ENCODE data around the gene MTX3.

The MTX3 gene

DNA sequence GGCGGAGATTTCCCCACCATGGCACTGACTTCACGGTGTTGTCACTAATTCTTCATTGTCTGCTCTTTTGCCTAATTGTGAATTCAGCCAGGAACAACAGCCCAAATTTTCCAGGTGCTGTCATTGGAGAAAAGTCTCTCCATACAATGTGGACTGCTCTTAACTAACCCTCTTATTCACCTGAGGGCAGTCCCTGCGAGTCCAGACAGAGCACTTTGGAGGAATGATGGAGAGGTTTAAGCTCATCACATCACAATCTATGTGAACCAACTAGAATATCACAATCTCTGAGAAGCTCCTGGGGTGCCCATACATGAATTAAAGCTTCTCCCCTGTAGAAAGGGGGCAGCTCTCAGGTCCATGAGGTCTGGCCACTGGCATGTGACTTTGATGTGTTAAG lies 56.4 kb downstream of the MTX3 start:
- no peak overlapping the region for H3K4me3 ChIP-seq (ENCODE audit: low read length)
- no peak for TF ChIP-seq ZNF274 (IDR thresholded peaks at IDR 0.05; ENCODE audit: low read depth, low read length)

DNA sequence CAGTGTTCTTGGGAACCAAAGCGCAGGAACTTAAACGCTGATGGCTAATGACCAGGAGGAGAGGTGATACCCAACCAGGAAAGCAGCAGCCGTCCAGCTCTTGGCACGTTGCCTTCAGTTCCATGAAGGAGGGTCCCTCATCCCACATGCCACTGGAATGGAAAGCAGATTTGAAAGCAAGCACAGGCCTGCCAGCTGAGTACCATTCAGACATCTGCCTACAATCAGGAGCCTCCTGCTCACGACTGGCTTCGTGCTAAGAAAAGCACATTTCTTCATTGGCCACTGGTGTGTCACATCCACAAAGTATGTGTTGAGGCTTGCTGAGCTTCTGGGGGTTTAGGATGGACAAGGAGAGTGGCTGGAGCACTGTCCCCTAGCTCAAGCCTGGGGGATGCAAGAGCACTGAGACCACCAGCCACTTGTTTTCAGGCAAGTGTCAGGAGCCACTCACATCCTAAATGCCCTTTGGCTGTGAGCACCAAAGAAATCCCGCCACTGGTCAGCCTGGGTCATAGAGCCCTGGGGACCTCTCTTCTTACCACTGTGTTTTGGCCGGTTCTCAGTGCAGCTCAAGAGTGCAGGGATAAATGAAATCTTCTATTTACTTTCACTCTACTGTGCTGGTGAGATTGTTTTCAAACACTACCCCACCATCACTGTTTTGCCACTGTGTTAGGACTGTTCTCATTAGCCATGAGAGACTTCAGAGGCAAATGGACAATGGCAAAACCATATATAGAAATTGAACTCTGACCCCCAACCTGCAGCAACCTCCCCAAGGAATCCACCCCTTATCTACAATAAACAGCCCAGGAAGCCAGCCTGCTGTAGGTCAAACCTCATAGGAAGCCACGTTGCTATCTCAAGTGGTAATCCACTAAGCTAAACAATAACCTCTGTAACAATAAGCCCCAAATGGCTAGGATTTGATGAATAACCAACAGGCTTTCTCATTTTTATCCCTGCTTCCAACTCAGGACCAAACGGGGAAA lies 58.3 kb downstream of the MTX3 start:
- TF ChIP-seq ZNF274 (IDR thresholded peaks at IDR 0.05; ENCODE audit: low read depth, low read length): no peak
- H3K4me3 ChIP-seq (ENCODE audit: low read length): no peak overlapping the region

DNA sequence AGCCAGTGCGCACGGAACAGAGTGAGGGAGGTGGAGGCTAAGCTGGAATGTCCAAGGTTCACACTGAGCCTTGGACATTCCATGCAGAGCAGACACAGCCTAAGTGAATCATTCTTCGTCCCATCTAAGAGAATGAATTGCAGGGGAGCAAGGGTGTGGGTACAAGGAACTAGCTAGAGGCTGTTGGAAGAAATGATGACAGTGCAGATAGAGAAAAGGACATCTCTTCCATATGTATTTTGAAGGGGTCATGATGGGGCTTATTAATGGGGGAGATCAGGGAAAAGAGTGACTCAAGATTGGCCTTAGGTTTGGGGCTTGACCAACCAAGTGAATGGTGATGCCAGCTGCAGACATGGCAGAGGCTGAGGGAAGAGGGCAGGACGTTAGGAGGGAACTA lies 59.2 kb downstream of the MTX3 start:
- H3K4me3 ChIP-seq (ENCODE audit: low read length): no peak overlapping the region
- TF ChIP-seq ZNF274 (IDR thresholded peaks at IDR 0.05; ENCODE audit: low read depth, low read length): no peak

DNA sequence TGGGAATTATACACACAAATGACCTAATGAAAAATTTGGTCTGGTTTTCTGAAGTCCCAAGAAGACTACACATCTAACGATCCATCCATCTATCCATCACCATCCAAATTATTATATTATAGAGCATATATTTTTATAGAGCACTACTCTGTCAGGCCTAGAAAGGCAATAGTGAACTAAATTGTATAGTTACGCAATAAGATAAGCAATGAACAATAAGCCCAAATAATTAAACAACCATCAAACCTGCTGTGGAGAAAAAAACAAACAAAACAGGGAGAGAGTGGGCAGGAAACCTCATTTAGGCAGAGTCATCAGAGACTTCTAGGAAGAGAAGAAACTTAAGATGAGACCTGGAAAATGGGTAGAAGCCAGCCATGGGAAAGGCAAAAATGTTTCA lies 59.7 kb downstream of the MTX3 start:
- H3K4me3 ChIP-seq (ENCODE audit: low read length): no peak overlapping the region
- no peak for TF ChIP-seq ZNF274 (IDR thresholded peaks at IDR 0.05; ENCODE audit: low read depth, low read length)

DNA sequence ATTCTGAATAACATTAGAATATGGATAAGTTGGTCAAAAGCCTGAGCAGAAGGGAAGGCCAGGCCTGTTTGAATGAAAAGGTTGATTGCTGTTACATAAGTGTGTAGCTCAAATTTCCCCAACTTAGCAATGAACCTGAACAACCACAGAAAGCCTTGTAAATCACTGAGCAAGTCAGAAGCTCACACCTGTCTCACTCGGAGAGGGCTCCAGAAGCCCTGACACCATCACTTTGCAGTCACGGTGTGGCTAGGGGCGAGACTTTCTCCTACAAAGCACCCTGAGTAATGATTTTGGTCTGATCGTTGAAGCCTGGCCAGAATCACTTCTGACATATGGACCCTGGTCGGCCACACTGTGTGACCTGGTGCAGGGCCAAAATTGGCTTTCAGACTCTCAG lies 62.0 kb downstream of the MTX3 start:
- no peak overlapping the region for H3K4me3 ChIP-seq (ENCODE audit: low read length)
- no peak for TF ChIP-seq ZNF274 (IDR thresholded peaks at IDR 0.05; ENCODE audit: low read depth, low read length)
